ENCODE results near the gene LYPD4. TPM values are rescaled to one million over a fixed set of nuclear protein-coding genes. Genes with fewer than 3 reads are reported as not detected.

Gene LYPD4
- total RNA-seq, 4 donors from 2014 or later: not detected

DNA sequence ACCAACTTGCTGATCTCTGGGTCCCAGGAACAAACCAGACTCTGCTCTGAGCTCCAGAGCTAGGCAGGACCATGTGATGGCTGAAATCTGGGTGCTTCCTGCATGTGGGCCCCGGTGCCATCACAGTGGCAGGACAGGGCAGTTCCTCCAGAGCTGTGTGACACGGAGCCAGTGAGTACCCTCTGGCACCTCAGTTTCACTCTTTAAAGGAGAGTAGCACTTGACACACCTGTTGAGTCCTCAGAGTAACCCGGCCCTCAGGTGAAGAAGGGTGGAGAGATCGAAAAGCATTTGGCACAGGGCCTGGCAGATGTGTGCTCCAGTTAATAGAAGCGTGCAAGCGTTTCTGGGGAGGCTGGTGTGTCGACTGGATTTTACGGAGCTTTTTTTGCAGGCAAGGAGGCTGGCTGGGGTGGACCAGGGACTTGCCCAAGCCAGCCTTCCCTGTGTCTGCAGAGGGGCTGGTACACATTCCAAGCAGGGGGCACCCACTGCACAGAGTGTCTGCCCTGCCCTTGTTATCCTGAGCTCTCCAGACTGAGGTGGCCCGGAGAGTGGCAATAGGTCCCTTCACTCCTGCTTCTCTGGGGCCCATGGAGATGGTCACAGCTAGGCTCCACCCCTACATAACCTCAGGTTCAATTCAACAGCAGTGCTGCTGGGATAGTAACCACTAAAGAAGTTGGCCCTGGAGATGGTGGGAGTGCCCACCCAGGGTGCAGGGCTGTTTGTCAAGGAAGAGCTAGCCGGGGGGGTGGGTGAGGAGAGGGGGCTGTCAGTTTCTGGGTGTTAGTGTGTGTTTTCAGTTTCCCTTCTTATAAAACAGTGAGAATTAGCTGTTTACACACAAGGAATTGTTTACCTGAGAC, 23.9 kb upstream of the LYPD4 start:
- Histone ChIP-seq H3K4me1 (peaks cover 50% of the 10 kb centered on the region), H3K27ac (no peak overlapping the region), H3K9me3 (no peaks in the 10 kb centered on the region), H3K27me3 (no peaks in the 10 kb centered on the region), H3K36me3 (peaks cover 76% of the 10 kb centered on the region), H3K4me3 (no peak overlapping the region)
- no peak for DNase-seq (ENCODE audit: low spot score in 2 of 2)
- 51% methylated on average over 10 of the region's 10 CpGs for WGBS
- TF ChIP-seq, protein P1, sequence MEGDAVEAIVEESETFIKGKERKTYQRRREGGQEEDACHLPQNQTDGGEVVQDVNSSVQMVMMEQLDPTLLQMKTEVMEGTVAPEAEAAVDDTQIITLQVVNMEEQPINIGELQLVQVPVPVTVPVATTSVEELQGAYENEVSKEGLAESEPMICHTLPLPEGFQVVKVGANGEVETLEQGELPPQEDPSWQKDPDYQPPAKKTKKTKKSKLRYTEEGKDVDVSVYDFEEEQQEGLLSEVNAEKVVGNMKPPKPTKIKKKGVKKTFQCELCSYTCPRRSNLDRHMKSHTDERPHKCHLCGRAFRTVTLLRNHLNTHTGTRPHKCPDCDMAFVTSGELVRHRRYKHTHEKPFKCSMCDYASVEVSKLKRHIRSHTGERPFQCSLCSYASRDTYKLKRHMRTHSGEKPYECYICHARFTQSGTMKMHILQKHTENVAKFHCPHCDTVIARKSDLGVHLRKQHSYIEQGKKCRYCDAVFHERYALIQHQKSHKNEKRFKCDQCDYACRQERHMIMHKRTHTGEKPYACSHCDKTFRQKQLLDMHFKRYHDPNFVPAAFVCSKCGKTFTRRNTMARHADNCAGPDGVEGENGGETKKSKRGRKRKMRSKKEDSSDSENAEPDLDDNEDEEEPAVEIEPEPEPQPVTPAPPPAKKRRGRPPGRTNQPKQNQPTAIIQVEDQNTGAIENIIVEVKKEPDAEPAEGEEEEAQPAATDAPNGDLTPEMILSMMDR (IDR thresholded peaks at IDR 0.05): no peak
- TF ChIP-seq EP300 (IDR thresholded peaks at IDR 0.05): no peak
- TF ChIP-seq POLR2AphosphoS5 (IDR thresholded peaks at IDR 0.05): no peak
- no peak for TF ChIP-seq POLR2A (IDR thresholded peaks at IDR 0.05)

DNA sequence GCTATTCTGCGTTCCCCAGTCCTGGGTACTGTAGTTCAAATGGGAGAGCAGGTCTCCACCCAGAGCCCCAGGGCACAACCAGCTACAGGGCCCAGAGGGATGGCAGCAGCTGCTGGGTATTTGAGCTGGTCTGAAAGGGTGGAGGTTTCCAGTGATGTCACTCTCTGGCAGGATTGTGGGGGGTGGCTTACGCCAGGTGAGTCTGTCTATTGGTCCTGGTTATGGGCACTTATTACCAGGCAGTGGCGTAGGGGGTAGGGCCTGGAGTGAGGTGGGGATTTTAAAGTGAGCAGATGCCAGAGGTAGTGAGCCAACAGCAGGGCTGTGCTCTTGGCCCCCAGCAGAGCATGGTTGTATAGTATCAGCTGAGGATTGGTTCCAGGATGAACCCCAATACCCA, 21.8 kb upstream of the LYPD4 start:
- peak in 1 of 2 donors; percentile 48 for DNase-seq (ENCODE audit: low spot score in 2 of 2)
- Histone ChIP-seq H3K9me3 (no peaks in the 10 kb centered on the region), H3K4me3 (no peak overlapping the region), H3K36me3 (peaks cover 84% of the 10 kb centered on the region), H3K27ac (no peak overlapping the region), H3K27me3 (no peaks in the 10 kb centered on the region), H3K4me1 (peaks cover 70% of the 10 kb centered on the region)
- 85% methylated on average over 3 of the region's 3 CpGs for WGBS
- TF ChIP-seq EP300 (IDR thresholded peaks at IDR 0.05) (no peak), POLR2AphosphoS5 (IDR thresholded peaks at IDR 0.05) (no peak), POLR2A (IDR thresholded peaks at IDR 0.05) (no peak)
- TF ChIP-seq, protein P1 (IDR thresholded peaks at IDR 0.05): no peak

DNA sequence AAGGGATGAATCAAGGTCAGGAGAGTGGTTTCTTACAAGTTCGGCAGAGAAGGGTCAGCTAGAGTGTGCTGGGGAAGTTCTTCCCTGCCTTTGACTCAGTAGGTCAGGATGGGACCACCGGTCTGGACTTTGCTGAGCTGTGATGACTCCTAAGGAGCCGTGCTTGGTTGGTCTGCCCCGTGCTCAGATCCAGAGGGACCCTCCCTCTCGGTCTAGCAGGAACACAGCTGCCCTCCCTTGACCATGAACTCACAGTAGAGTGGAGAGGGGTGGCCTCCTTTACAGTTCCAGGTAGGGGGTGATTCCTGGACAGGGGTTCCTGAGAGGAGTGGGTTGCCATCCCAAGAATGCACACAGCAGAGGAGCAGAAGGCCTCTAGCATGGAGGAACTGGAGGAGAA, 19.9 kb upstream of the LYPD4 start:
- Histone ChIP-seq H3K4me3 (no peak overlapping the region), H3K4me1 (peaks cover 69% of the 10 kb centered on the region), H3K27ac (no peak overlapping the region), H3K36me3 (peaks cover 68% of the 10 kb centered on the region), H3K9me3 (no peaks in the 10 kb centered on the region), H3K27me3 (no peaks in the 10 kb centered on the region)
- no peak for DNase-seq (ENCODE audit: low spot score in 2 of 2)
- TF ChIP-seq POLR2AphosphoS5 (IDR thresholded peaks at IDR 0.05) (no peak), EP300 (IDR thresholded peaks at IDR 0.05) (no peak), POLR2A (IDR thresholded peaks at IDR 0.05) (no peak)
- TF ChIP-seq, protein P1 (IDR thresholded peaks at IDR 0.05): no peak
- WGBS: 55% methylated on average over 3 of the region's 5 CpGs

DNA sequence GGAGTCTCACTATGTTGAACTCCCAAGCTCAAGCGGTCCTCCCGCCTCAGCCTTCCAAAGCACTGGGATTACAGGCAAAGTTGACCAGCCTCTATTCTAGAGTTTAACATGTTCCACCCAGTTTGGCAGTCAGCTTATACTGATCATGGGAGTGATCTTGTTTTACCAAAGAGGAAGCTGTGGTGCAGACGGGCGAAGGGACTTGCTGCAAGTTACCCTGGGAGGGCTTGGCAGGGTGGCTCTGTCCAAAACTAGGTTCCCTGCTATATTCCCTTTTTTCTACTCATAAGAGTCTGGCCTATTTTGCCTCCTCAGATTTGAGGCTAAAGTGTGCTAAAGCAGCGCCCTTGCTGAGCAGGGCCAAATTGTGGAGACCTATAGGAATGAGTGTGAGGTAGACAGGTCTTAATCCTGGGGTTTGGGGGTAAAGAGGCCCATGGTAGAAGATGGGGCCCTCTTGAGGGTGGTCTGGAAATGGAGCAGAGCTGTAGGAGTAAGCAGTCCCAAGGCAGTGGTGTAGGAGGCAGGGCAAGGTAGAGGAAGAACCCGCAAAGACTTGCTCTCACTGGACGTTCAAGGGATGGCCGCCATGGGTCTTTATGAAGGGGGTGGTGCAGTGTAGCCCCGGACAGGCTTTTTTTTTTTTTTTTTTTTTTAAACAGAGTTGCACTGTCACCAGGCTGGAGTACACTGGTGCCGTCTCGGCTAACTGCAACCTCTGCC, 18.9 kb upstream of the LYPD4 start:
- WGBS: 77% methylated on average over 11 of the region's 11 CpGs
- Histone ChIP-seq H3K4me1 (peaks cover 65% of the 10 kb centered on the region), H3K27ac (no peak overlapping the region), H3K27me3 (no peaks in the 10 kb centered on the region), H3K4me3 (no peak overlapping the region), H3K9me3 (no peaks in the 10 kb centered on the region), H3K36me3 (peaks cover 58% of the 10 kb centered on the region)
- no peak for TF ChIP-seq EP300 (IDR thresholded peaks at IDR 0.05)
- no peak for TF ChIP-seq POLR2A (IDR thresholded peaks at IDR 0.05)
- TF ChIP-seq, protein P1 (IDR thresholded peaks at IDR 0.05): no peak
- TF ChIP-seq POLR2AphosphoS5 (IDR thresholded peaks at IDR 0.05): no peak
- no peak for DNase-seq (ENCODE audit: low spot score in 2 of 2)

DNA sequence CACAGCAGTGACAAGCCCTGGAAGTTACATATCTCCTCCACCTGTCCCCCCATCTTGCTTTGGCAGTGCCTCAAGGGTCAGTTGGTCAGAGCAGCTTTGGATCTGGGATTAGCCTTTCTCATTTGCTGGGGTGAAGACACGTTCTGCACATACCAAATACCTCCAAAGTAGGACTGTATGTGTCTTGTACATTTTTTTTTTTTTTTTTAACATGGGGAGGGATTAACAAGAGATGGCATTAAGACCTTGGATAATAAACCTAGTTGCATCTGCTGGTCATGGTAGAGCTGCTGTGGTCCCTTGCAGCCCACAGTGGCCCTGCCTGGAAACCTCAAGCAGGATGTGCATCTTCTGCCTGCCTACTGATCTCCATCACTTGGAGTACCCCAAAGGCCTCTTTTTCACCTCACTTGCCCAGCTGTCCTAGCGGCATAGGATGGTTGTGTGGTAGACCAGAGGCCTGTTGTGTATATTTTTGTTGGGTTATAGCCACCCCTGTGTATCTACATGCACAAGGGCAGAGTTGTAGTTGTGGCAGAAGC, 18.0 kb upstream of the LYPD4 start:
- Histone ChIP-seq H3K36me3 (peaks cover 52% of the 10 kb centered on the region), H3K27me3 (no peaks in the 10 kb centered on the region), H3K27ac (no peak overlapping the region), H3K4me3 (peak overlapping the region; percentile 99), H3K4me1 (peaks cover 57% of the 10 kb centered on the region), H3K9me3 (no peaks in the 10 kb centered on the region)
- TF ChIP-seq EP300 (IDR thresholded peaks at IDR 0.05) (no peak), POLR2AphosphoS5 (IDR thresholded peaks at IDR 0.05) (no peak), POLR2A (IDR thresholded peaks at IDR 0.05) (no peak)
- TF ChIP-seq, protein P1 (IDR thresholded peaks at IDR 0.05): no peak
- no peak for DNase-seq (ENCODE audit: low spot score in 2 of 2)
- WGBS: 62% methylated on average over 2 of the region's 2 CpGs
